ENCODE measurements around the gene INSM1.

- no peak for TF ChIP-seq CTCF (IDR thresholded peaks at IDR 0.05)
- TF ChIP-seq POLR2AphosphoS5 (IDR thresholded peaks at IDR 0.05) = no peak
- no peak for TF ChIP-seq EP300 (IDR thresholded peaks at IDR 0.05)
These were observed 38.4 kb downstream of the INSM1 start for GRCh38 chr20:20406306-20406705.

Data from sigmoid colon (tissue), 4 donors.